Chondrocyte (in vitro differentiated cells): ENCODE results near the gene LRRC8C. TPM values are rescaled to one million over a fixed set of nuclear protein-coding genes. Genes with fewer than 3 reads are reported as not detected.

ENCODE experiments used
- DNase-seq: peaks from one replicate; pipeline ENCODE4 v3.0.0; 2021; ENCODE audit warnings: mixed read lengths, low spot score
- H3K27ac Mint-ChIP-seq: one replicate; pipeline ENCODE4 v1.8.0; 2021; ENCODE audit warnings: mild to moderate bottlenecking, moderate library complexity, mixed read lengths; ENCODE audit not compliant: unreplicated experiment
- H3K27me3 Mint-ChIP-seq: 2 replicates; pipeline ENCODE4 v1.8.0; 2021; ENCODE audit warnings: low read depth, mixed read lengths
- H3K36me3 Mint-ChIP-seq: 2 replicates; pipeline ENCODE4 v1.8.0; 2021; ENCODE audit warnings: low read depth, mixed read lengths
- H3K4me1 Mint-ChIP-seq: 2 replicates; pipeline ENCODE4 v1.8.0; 2021; ENCODE audit warnings: low read depth, mild to moderate bottlenecking, mixed read lengths
- H3K4me3 Mint-ChIP-seq: one replicate; pipeline ENCODE4 v1.8.0; 2021; ENCODE audit warnings: mild to moderate bottlenecking, moderate library complexity, mixed read lengths; ENCODE audit not compliant: unreplicated experiment
- H3K9me3 Mint-ChIP-seq: 2 replicates; pipeline ENCODE4 v1.8.0; 2021; ENCODE audit warnings: low read depth, mixed read lengths
- CTCF ChIP-seq: fragments of 200-600 bp; sonication (generic); IDR thresholded peaks from 2 replicates; pipeline ENCODE4 v1.5.0; 2021; ENCODE audit warnings: antibody characterized with exemption, mild to moderate bottlenecking, moderate library complexity
- total RNA-seq: library from RNA; stranded (reverse); gene quantifications from 3 replicates; pipeline ENCODE4 v1.2.1, GENCODE V29; 2021

The LRRC8C gene
- total RNA-seq, 1 donor from 2014 or later = 2.3 TPM

- no peaks in the 10 kb centered on the region for H3K36me3 Mint-ChIP-seq
- no peak for DNase-seq
- no peak overlapping the region for H3K27ac Mint-ChIP-seq
- TF ChIP-seq CTCF = no peak
- peaks cover 6% of the 10 kb centered on the region for H3K4me1 Mint-ChIP-seq
- H3K27me3 Mint-ChIP-seq = no peaks in the 10 kb centered on the region
- no peaks in the 10 kb centered on the region for H3K9me3 Mint-ChIP-seq
- no peak overlapping the region for H3K4me3 Mint-ChIP-seq
These were observed 122.7 kb downstream of the LRRC8C start for GRCh38 chr1:89755591-89755990.

GRCh38 chr1:89757532-89757931 lies 124.6 kb downstream of the LRRC8C start:
- TF ChIP-seq CTCF = no peak
- H3K9me3 Mint-ChIP-seq = no peaks in the 10 kb centered on the region
- no peak overlapping the region for H3K4me3 Mint-ChIP-seq
- no peak for DNase-seq
- peaks cover 3% of the 10 kb centered on the region for H3K27me3 Mint-ChIP-seq
- no peak overlapping the region for H3K27ac Mint-ChIP-seq
- H3K36me3 Mint-ChIP-seq = no peaks in the 10 kb centered on the region
- H3K4me1 Mint-ChIP-seq = peaks cover 14% of the 10 kb centered on the region

GRCh38 chr1:89758156-89758555 lies 125.2 kb downstream of the LRRC8C start:
- H3K27ac Mint-ChIP-seq = no peak overlapping the region
- no peak for DNase-seq
- peaks cover 20% of the 10 kb centered on the region for H3K4me1 Mint-ChIP-seq
- H3K27me3 Mint-ChIP-seq = peaks cover 3% of the 10 kb centered on the region
- H3K36me3 Mint-ChIP-seq = no peaks in the 10 kb centered on the region
- H3K9me3 Mint-ChIP-seq = no peaks in the 10 kb centered on the region
- no peak for TF ChIP-seq CTCF
- no peak overlapping the region for H3K4me3 Mint-ChIP-seq

GRCh38 chr1:89759036-89759435 lies 126.1 kb downstream of the LRRC8C start:
- DNase-seq = no peak
- Mint-ChIP-seq H3K27ac (no peak overlapping the region), H3K27me3 (peaks cover 6% of the 10 kb centered on the region), H3K36me3 (no peaks in the 10 kb centered on the region), H3K9me3 (no peaks in the 10 kb centered on the region), H3K4me1 (peaks cover 24% of the 10 kb centered on the region), H3K4me3 (no peak overlapping the region)
- TF ChIP-seq CTCF = no peak

- no peaks in the 10 kb centered on the region for H3K36me3 Mint-ChIP-seq
- no peak for DNase-seq
- no peak for TF ChIP-seq CTCF
- H3K4me1 Mint-ChIP-seq = peaks cover 21% of the 10 kb centered on the region
- no peak overlapping the region for H3K27ac Mint-ChIP-seq
- H3K4me3 Mint-ChIP-seq = no peak overlapping the region
- no peaks in the 10 kb centered on the region for H3K9me3 Mint-ChIP-seq
- peaks cover 8% of the 10 kb centered on the region for H3K27me3 Mint-ChIP-seq
These were observed 127.6 kb downstream of the LRRC8C start for GRCh38 chr1:89760496-89760895.
